ENCODE data around the gene PPP1R9B. TPM values are rescaled to one million over a fixed set of nuclear protein-coding genes. Genes with fewer than 3 reads are reported as not detected.

The PPP1R9B gene
- total RNA-seq, 1 experiment from 2014 or later: 61.3 TPM

- TF ChIP-seq CTCF (conservative IDR thresholded peaks at IDR 0.05; ENCODE audit: low read depth, low read length) (no peak), EZH2 (IDR thresholded peaks at IDR 0.05; ENCODE audit: borderline replicate concordance, low read depth, low read length, poor library complexity, severe bottlenecking) (no peak)
- no peak for DNase-seq (ENCODE audit: low spot score)
- no TSS peak for BruUV-seq (replicated peaks)
- no peaks in the 10 kb centered on the region for H3K4me1 ChIP-seq (ENCODE audit: insufficient read depth, low read length, poor library complexity, severe bottlenecking)
- no peak overlapping the region for H3K27ac ChIP-seq (ENCODE audit: low read depth, low read length, poor library complexity, severe bottlenecking)
- CTCF ChIA-PET: interaction anchor here (0.6 to 1.5 kb wide), 2 partner anchors 13 to 51 kb away, joined by 3 to 5 read pairs; no protein-coding TSS in a partner anchor
- intact Hi-C loops (cut with micrococcal nuclease; ENCODE audit: unreplicated experiment): no loop called here
- no peaks in the 10 kb centered on the region for H3K9me3 ChIP-seq (ENCODE audit: low read depth, low read length, poor library complexity, severe bottlenecking)
- POLR2A ChIA-PET (ENCODE audit: low non-redundant PET): interaction anchor here (0.6 kb wide), 1 partner anchor 24 kb away, joined by 5 read pairs; no protein-coding TSS in a partner anchor
- H3K4me3 ChIP-seq (ENCODE audit: low read depth, low read length, poor library complexity, severe bottlenecking): no peak overlapping the region
- H3K36me3 ChIP-seq (ENCODE audit: insufficient read depth, low read length, poor library complexity, severe bottlenecking): no peaks in the 10 kb centered on the region
- H3K27me3 ChIP-seq (replicated peaks; ENCODE audit: insufficient read depth, low read depth, low read length, poor library complexity): no peaks in the 10 kb centered on the region
These were observed 42.6 kb downstream of the PPP1R9B start for GRCh38 chr17:50107790-50108414.

- H3K4me1 ChIP-seq (ENCODE audit: insufficient read depth, low read length, poor library complexity, severe bottlenecking): no peaks in the 10 kb centered on the region
- POLR2A ChIA-PET (ENCODE audit: low non-redundant PET): no interaction called here
- BruUV-seq (replicated peaks): no TSS peak
- TF ChIP-seq CTCF (conservative IDR thresholded peaks at IDR 0.05; ENCODE audit: low read depth, low read length): no peak
- no peak for TF ChIP-seq EZH2 (IDR thresholded peaks at IDR 0.05; ENCODE audit: borderline replicate concordance, low read depth, low read length, poor library complexity, severe bottlenecking)
- no peak overlapping the region for H3K27ac ChIP-seq (ENCODE audit: low read depth, low read length, poor library complexity, severe bottlenecking)
- no peaks in the 10 kb centered on the region for H3K9me3 ChIP-seq (ENCODE audit: low read depth, low read length, poor library complexity, severe bottlenecking)
- no peak overlapping the region for H3K4me3 ChIP-seq (ENCODE audit: low read depth, low read length, poor library complexity, severe bottlenecking)
- H3K36me3 ChIP-seq (ENCODE audit: insufficient read depth, low read length, poor library complexity, severe bottlenecking): no peaks in the 10 kb centered on the region
- DNase-seq (ENCODE audit: low spot score): no peak
- CTCF ChIA-PET: no interaction called here
- H3K27me3 ChIP-seq (replicated peaks; ENCODE audit: insufficient read depth, low read depth, low read length, poor library complexity): no peaks in the 10 kb centered on the region
- intact Hi-C loops (cut with micrococcal nuclease; ENCODE audit: unreplicated experiment): no loop called here
These were observed 43.9 kb downstream of the PPP1R9B start for GRCh38 chr17:50106393-50107131.

- Histone ChIP-seq H3K4me1 (ENCODE audit: insufficient read depth, low read length, poor library complexity, severe bottlenecking) (no peaks in the 10 kb centered on the region), H3K9me3 (ENCODE audit: low read depth, low read length, poor library complexity, severe bottlenecking) (no peaks in the 10 kb centered on the region), H3K27ac (ENCODE audit: low read depth, low read length, poor library complexity, severe bottlenecking) (no peak overlapping the region), H3K36me3 (ENCODE audit: insufficient read depth, low read length, poor library complexity, severe bottlenecking) (no peaks in the 10 kb centered on the region), H3K27me3 (replicated peaks; ENCODE audit: insufficient read depth, low read depth, low read length, poor library complexity) (no peaks in the 10 kb centered on the region), H3K4me3 (ENCODE audit: low read depth, low read length, poor library complexity, severe bottlenecking) (no peak overlapping the region)
- intact Hi-C loops (cut with micrococcal nuclease; ENCODE audit: unreplicated experiment): no loop called here
- ChIA-PET CTCF (interaction anchor here (0.5 kb wide), 1 partner anchor 9 kb away, joined by 3 read pairs; no protein-coding TSS in a partner anchor), POLR2A (ENCODE audit: low non-redundant PET) (no interaction called here)
- no peak for DNase-seq (ENCODE audit: low spot score)
- BruUV-seq (replicated peaks): no TSS peak
- no peak for TF ChIP-seq CTCF (conservative IDR thresholded peaks at IDR 0.05; ENCODE audit: low read depth, low read length)
- no peak for TF ChIP-seq EZH2 (IDR thresholded peaks at IDR 0.05; ENCODE audit: borderline replicate concordance, low read depth, low read length, poor library complexity, severe bottlenecking)
These were observed 44.7 kb downstream of the PPP1R9B start for GRCh38 chr17:50105811-50106210.
